Thyroid gland (tissue), 4 donors: ENCODE data around the gene NMRK2.

Experiments
- CTCF ChIP-seq, 6 experiments: fragments of 200-600 bp in 3 of 6; fragments of 450-650 bp in 3 of 6; sonication (generic) in 3 of 6; IDR thresholded peaks; one replicate each; pipeline ENCODE4 v1.5.1; 2016 to 2019; ENCODE audit warnings: antibody characterized with exemption in 6 of 6, mild to moderate bottlenecking in 2 of 6, inconsistent platforms in 1 of 6, moderate library complexity in 1 of 6
- POLR2A ChIP-seq, 2 donors: fragments of 450-650 bp; IDR thresholded peaks; one replicate each; pipeline ENCODE4 v1.6.1; 2017; ENCODE audit warnings: antibody characterized with exemption in 2 of 2, mild to moderate bottlenecking in 2 of 2, moderate library complexity in 1 of 2

- TF ChIP-seq POLR2A (IDR thresholded peaks at IDR 0.05) (no peak), CTCF (IDR thresholded peaks at IDR 0.05) (no peak)
Measured at GRCh38 chr19:3975637-3976087, 42.8 kb downstream of the NMRK2 start.
